ENCODE results near the gene CNTNAP2. TPM values are rescaled to one million over a fixed set of nuclear protein-coding genes. Genes with fewer than 3 reads are reported as not detected.
A peak's percentile ranks its signal among the peaks of the same experiment; 100 is the strongest.
"Not testable (repeated sequence)": the region's sequence is repeated elsewhere in the genome, so short reads cannot be mapped to it uniquely, and the experiment has no call there.

Gene CNTNAP2
- total and polyA plus RNA-seq, 8 donors, result 0.19 to 18.2 (median 0.56) TPM

- TF ChIP-seq POLR2A (IDR thresholded peaks at IDR 0.05) (no peak), POLR2AphosphoS5 (IDR thresholded peaks at IDR 0.05) (no peak), EP300 (IDR thresholded peaks at IDR 0.05) (no peak)
- TF ChIP-seq, protein P1, sequence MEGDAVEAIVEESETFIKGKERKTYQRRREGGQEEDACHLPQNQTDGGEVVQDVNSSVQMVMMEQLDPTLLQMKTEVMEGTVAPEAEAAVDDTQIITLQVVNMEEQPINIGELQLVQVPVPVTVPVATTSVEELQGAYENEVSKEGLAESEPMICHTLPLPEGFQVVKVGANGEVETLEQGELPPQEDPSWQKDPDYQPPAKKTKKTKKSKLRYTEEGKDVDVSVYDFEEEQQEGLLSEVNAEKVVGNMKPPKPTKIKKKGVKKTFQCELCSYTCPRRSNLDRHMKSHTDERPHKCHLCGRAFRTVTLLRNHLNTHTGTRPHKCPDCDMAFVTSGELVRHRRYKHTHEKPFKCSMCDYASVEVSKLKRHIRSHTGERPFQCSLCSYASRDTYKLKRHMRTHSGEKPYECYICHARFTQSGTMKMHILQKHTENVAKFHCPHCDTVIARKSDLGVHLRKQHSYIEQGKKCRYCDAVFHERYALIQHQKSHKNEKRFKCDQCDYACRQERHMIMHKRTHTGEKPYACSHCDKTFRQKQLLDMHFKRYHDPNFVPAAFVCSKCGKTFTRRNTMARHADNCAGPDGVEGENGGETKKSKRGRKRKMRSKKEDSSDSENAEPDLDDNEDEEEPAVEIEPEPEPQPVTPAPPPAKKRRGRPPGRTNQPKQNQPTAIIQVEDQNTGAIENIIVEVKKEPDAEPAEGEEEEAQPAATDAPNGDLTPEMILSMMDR (IDR thresholded peaks at IDR 0.05), result no peak
- 45 to 83% (median 60%) methylated on average over 3 of the region's 3 CpGs for WGBS, 5 donors
- no peak for DNase-seq
- H3K4me1 ChIP-seq, result no peaks in the 10 kb centered on the region
- intact Hi-C loops (cut with DNase I; ENCODE audit: low total_unique reads), result no loop called here
- H3K36me3 ChIP-seq, result no peaks in the 10 kb centered on the region
- H3K9me3 ChIP-seq, result no peaks in the 10 kb centered on the region
- no peak overlapping the region for H3K27ac ChIP-seq
- no peaks in the 10 kb centered on the region for H3K27me3 ChIP-seq
- H3K4me3 ChIP-seq, result no peak overlapping the region
These were observed 1660.7 kb downstream of the CNTNAP2 start for GRCh38 chr7:147777309-147777708.

DNA sequence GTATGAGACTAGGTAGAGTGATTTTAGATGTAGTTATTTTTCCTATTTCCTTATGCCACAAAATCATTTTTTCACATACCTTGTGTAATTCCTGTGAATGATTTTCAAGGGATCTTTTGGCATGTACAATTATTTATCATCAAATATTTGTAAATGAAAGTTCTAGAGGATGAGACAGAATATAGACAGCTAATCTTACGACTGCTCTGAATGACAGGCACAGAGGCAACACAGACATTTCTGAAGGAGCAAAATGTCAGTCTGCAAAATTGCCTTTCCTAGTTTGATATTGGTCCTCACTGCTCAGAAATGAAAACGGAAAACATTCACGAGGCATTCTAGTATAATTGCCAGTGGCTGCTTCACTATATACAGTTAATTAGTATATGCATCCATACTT is 1663.3 kb downstream of the CNTNAP2 start:
- Histone ChIP-seq H3K36me3 (no peaks in the 10 kb centered on the region), H3K27me3 (no peaks in the 10 kb centered on the region), H3K9me3 (no peaks in the 10 kb centered on the region), H3K4me1 (no peaks in the 10 kb centered on the region), H3K4me3 (no peak overlapping the region), H3K27ac (no peak overlapping the region)
- no peak for DNase-seq
- intact Hi-C loops (cut with DNase I; ENCODE audit: low total_unique reads), result no loop called here
- 76 to 84% (median 81%) methylated on average over 3 of the region's 3 CpGs for WGBS, 5 donors
- TF ChIP-seq, protein P1 (IDR thresholded peaks at IDR 0.05), result no peak
- TF ChIP-seq EP300 (IDR thresholded peaks at IDR 0.05) (no peak), POLR2AphosphoS5 (IDR thresholded peaks at IDR 0.05) (no peak), POLR2A (IDR thresholded peaks at IDR 0.05) (no peak)

GRCh38 chr7:147796581-147796980 is 1680.0 kb downstream of the CNTNAP2 start:
- intact Hi-C loops (cut with DNase I; ENCODE audit: low total_unique reads), result no loop called here
- Histone ChIP-seq H3K9me3 (no peaks in the 10 kb centered on the region), H3K4me3 (no peak overlapping the region), H3K27ac (no peak overlapping the region), H3K36me3 (no peaks in the 10 kb centered on the region), H3K27me3 (no peaks in the 10 kb centered on the region), H3K4me1 (no peaks in the 10 kb centered on the region)
- WGBS, 5 donors, result 57 to 78% (median 59%) methylated on average over 5 of the region's 5 CpGs
- DNase-seq, result no peak
- TF ChIP-seq, protein P1 (IDR thresholded peaks at IDR 0.05), result no peak
- TF ChIP-seq POLR2AphosphoS5 (IDR thresholded peaks at IDR 0.05), result no peak
- TF ChIP-seq POLR2A (IDR thresholded peaks at IDR 0.05), result no peak
- no peak for TF ChIP-seq EP300 (IDR thresholded peaks at IDR 0.05)

GRCh38 chr7:147798001-147798400 is 1681.4 kb downstream of the CNTNAP2 start:
- WGBS, 5 donors, result 51 to 68% (median 59%) methylated on average over 5 of the region's 5 CpGs
- Histone ChIP-seq H3K4me1 (no peaks in the 10 kb centered on the region), H3K9me3 (no peaks in the 10 kb centered on the region), H3K36me3 (no peaks in the 10 kb centered on the region), H3K4me3 (no peak overlapping the region), H3K27ac (no peak overlapping the region), H3K27me3 (no peaks in the 10 kb centered on the region)
- TF ChIP-seq, protein P1 (IDR thresholded peaks at IDR 0.05), result no peak
- no peak for TF ChIP-seq POLR2A (IDR thresholded peaks at IDR 0.05)
- TF ChIP-seq POLR2AphosphoS5 (IDR thresholded peaks at IDR 0.05), result no peak
- TF ChIP-seq EP300 (IDR thresholded peaks at IDR 0.05), result no peak
- DNase-seq, result peak in 1 of 2 donors; percentile 35
- intact Hi-C loops (cut with DNase I; ENCODE audit: low total_unique reads), result no loop called here

DNA sequence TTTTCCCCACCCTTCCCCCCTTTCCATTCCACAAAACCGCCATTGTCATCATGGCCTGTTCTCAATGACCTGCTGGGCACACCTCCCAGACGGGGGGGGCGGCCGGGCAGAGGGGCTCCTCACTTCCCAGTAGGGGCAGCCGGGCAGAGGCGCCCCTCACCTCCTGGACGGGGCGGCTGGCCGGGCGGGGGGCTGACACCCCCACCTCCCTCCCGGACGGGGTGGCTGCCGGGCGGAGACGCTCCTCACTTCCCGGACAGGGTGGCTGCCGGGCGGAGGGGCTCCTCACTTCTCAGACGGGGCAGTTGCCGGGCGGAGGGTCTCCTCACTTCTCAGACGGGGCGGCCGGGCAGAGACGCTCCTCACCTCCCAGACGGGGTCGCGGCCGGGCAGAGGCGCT is 1685.2 kb downstream of the CNTNAP2 start:
- H3K9me3 ChIP-seq; intact Hi-C loops (cut with DNase I; ENCODE audit: low total_unique reads); H3K4me3 ChIP-seq; H3K27ac ChIP-seq; DNase-seq; H3K27me3 ChIP-seq; H3K36me3 ChIP-seq; H3K4me1 ChIP-seq: not testable (repeated sequence)
- WGBS, 5 donors, result 92 to 96% (median 94%) methylated on average over 6 to 23 of the region's 30 CpGs

Measured in stomach (tissue), 9 donors.